CD4-positive, alpha-beta T cell treated with Interleukin-10 for 1 hour (primary cell): ENCODE measurements around the gene PRSS3.
A peak's percentile ranks its signal among the peaks of the same experiment; 100 is the strongest.
"Not testable (repeated sequence)": the region's sequence is repeated elsewhere in the genome, so short reads cannot be mapped to it uniquely, and the experiment has no call there.

ENCODE experiments used
- DNase-seq: peaks from one replicate; pipeline ENCODE4 v3.0.0-alpha.2; 2020

PRSS3 gene

GRCh38 chr9:33787839-33788238 is 7.5 kb upstream of the PRSS3 start:
- no peak for DNase-seq

GRCh38 chr9:33789429-33789828 is 5.9 kb upstream of the PRSS3 start:
- DNase-seq = not testable (repeated sequence)

GRCh38 chr9:33791117-33791516 is 4.2 kb upstream of the PRSS3 start:
- DNase-seq = no peak

- not testable (repeated sequence) for DNase-seq
These were observed 1.9 kb upstream of the PRSS3 start for GRCh38 chr9:33793496-33793895.

- DNase-seq = no peak
These were observed 801 bp upstream of the PRSS3 start for GRCh38 chr9:33794560-33794959.

GRCh38 chr9:33795819-33796218 is 458 bp downstream of the PRSS3 start:
- DNase-seq = no peak

GRCh38 chr9:33796679-33797078 is 1.3 kb downstream of the PRSS3 start:
- not testable (repeated sequence) for DNase-seq

- DNase-seq = no peak
These were observed 2.5 kb downstream of the PRSS3 start for GRCh38 chr9:33797837-33798236.

GRCh38 chr9:33798545-33798944 is 3.2 kb downstream of the PRSS3 start:
- no peak for DNase-seq

- no peak for DNase-seq
These were observed 4.8 kb downstream of the PRSS3 start for GRCh38 chr9:33799928-33800704.

- DNase-seq = no peak
These were observed 5.5 kb downstream of the PRSS3 start for GRCh38 chr9:33800886-33801285.

- not testable (repeated sequence) for DNase-seq
These were observed 6.7 kb downstream of the PRSS3 start for GRCh38 chr9:33801943-33802500.

- DNase-seq = not testable (repeated sequence)
These were observed 8.8 kb downstream of the PRSS3 start for GRCh38 chr9:33804196-33804595.

GRCh38 chr9:33807156-33807555 is 11.8 kb downstream of the PRSS3 start:
- DNase-seq = not testable (repeated sequence)

GRCh38 chr9:33808979-33809322 is 13.6 kb downstream of the PRSS3 start:
- not testable (repeated sequence) for DNase-seq

GRCh38 chr9:33809506-33809905 is 14.1 kb downstream of the PRSS3 start:
- DNase-seq = no peak

GRCh38 chr9:33813712-33814641 is 18.6 kb downstream of the PRSS3 start:
- peak; percentile 67 for DNase-seq

GRCh38 chr9:33815781-33816180 is 20.4 kb downstream of the PRSS3 start:
- no peak for DNase-seq

- DNase-seq = peak; percentile 94
These were observed 21.2 kb downstream of the PRSS3 start, which contains the start of gene UBE2R2 for GRCh38 chr9:33816327-33817252. Gene UBE2R2 (plus strand): TSS chr9:33817160. CDS start chr9:33817758, 598 bp downstream.

GRCh38 chr9:33817327-33818166 is 22.2 kb downstream of the PRSS3 start:
- peak; percentile 62 for DNase-seq

- DNase-seq = no peak
These were observed 22.9 kb downstream of the PRSS3 start for GRCh38 chr9:33818167-33818846.
